HCT116 (cell line): ENCODE data around the gene SUSD4. TPM values are rescaled to one million over a fixed set of nuclear protein-coding genes. Genes with fewer than 3 reads are reported as not detected.

Source experiments
- ATAC-seq: fragments of 200-7000 bp; cut with Tn5 transposase; 2 replicates; pipeline ENCODE4 v1.9.1; 2020; ENCODE audit warnings: mild to moderate bottlenecking, moderate library complexity
- BruUV-seq: library from RNA; stranded (reverse); fragments of 400-500 nt; replicated peaks from 2 replicates; lab custom pipeline; 2021; lab: Mats Ljungman, UMichigan
- CTCF ChIA-PET: fragments of 300-600 bp; sonication (Branson Sonifier 250); formaldehyde crosslinking; loops from one replicate; lab custom pipeline; 2021; ENCODE audit warnings: antibody characterized with exemption; lab: Charles Lee
- POLR2A ChIA-PET: fragments of 300-600, 350-600 bp; sonication (Branson Sonifier 250); formaldehyde crosslinking; loops from one replicate; lab custom pipeline; 2021; ENCODE audit warnings: antibody characterized with exemption; lab: Charles Lee
- RAD21 ChIA-PET, 2 experiments: fragments of 300-600 bp; sonication (Branson Sonifier 250); formaldehyde crosslinking; loops; one replicate each; lab custom pipeline; 2023; ENCODE audit warnings: low total read pairs in 2 of 2; ENCODE audit not compliant: uncharacterized antibody in 2 of 2, unreplicated experiment in 2 of 2, low non-redundant PET in 1 of 2; lab: Charles Lee
- DNase-seq: peaks from one replicate; pipeline ENCODE4 v3.0.0-alpha.2; 2010; ENCODE audit warnings: low read depth, low spot score
- H2AFZ ChIP-seq: fragments of 200-600 bp; shearing (Covaris generic), sonication (generic); 2 replicates; pipeline ENCODE4 v1.6.1; 2017; ENCODE audit warnings: low read depth, mixed run types, mixed read lengths, antibody characterized with exemption, low read length; ENCODE audit not compliant: poor library complexity, severe bottlenecking
- H3K27ac ChIP-seq: 2 replicates; pipeline ENCODE4 v1.5.1; 2012; ENCODE audit warnings: low read depth, low read length
- H3K27me3 ChIP-seq: fragments of 200-600 bp; sonication (generic); 2 replicates; pipeline ENCODE4 v1.6.1; 2016; ENCODE audit warnings: mixed run types, low read length, mixed read lengths; ENCODE audit not compliant: insufficient read depth
- H3K36me3 ChIP-seq, 2 experiments: fragments of 200-500 bp in 1 of 2; fragments of 200-600 bp in 1 of 2; sonication (Bioruptor generic) in 1 of 2; sonication (generic) in 1 of 2; 2 replicates each; pipeline versions ENCODE4 v1.5.1 to v1.6.1; 2014 to 2016; ENCODE audit warnings: low read length in 2 of 2, inconsistent platforms in 1 of 2, mixed read lengths in 1 of 2, mixed run types in 1 of 2; ENCODE audit not compliant: insufficient read depth in 2 of 2, control insufficient read depth in 1 of 2
- H3K4me1 ChIP-seq, 2 experiments: fragments of 200-600 bp in 1 of 2; sonication (generic) in 1 of 2; 2 replicates each; pipeline versions ENCODE4 v1.5.1 to v1.6.1; 2012 to 2017; ENCODE audit warnings: low read length in 2 of 2, inconsistent platforms in 1 of 2, mild to moderate bottlenecking in 1 of 2, mixed read lengths in 1 of 2, mixed run types in 1 of 2, moderate library complexity in 1 of 2; ENCODE audit not compliant: insufficient read depth in 2 of 2, control insufficient read depth in 1 of 2
- H3K4me2 ChIP-seq: fragments of 200-600 bp; sonication (generic); 2 replicates; pipeline ENCODE4 v1.6.1; 2017; ENCODE audit warnings: mixed run types, low read length, mixed read lengths
- H3K4me3 ChIP-seq, 2 experiments: fragments of 200-600 bp in 1 of 2; sonication (generic) in 1 of 2; replicated peaks in 1 of 2; 2 replicates each; pipeline ENCODE4 v1.5.1; 2011 to 2016; ENCODE audit warnings: low read length in 2 of 2, control low read depth in 1 of 2, low read depth in 1 of 2, mild to moderate bottlenecking in 1 of 2, mixed read lengths in 1 of 2, mixed run types in 1 of 2
- H3K79me2 ChIP-seq: fragments of 200-600 bp; sonication (generic); 2 replicates; pipeline ENCODE4 v1.6.1; 2017; ENCODE audit warnings: mild to moderate bottlenecking, mixed run types, low read length, moderate library complexity, mixed read lengths; ENCODE audit not compliant: insufficient read depth
- H3K9ac ChIP-seq: fragments of 200-600 bp; sonication (generic); 2 replicates; pipeline ENCODE4 v1.6.1; 2016; ENCODE audit warnings: low read length, mixed read lengths
- H3K9me2 ChIP-seq: fragments of 200-600 bp; sonication (generic), shearing (Covaris generic); 2 replicates; pipeline ENCODE4 v1.6.1; 2017; ENCODE audit warnings: mixed run types, mild to moderate bottlenecking, moderate library complexity; ENCODE audit not compliant: insufficient read depth
- H3K9me3 ChIP-seq, 2 experiments: fragments of 200-500 bp in 1 of 2; fragments of 200-600 bp in 1 of 2; sonication (Bioruptor generic) in 1 of 2; sonication (generic) in 1 of 2; 2 replicates each; pipeline ENCODE4 v1.6.1; 2014 to 2017; ENCODE audit warnings: low read length in 2 of 2, mixed read lengths in 2 of 2, inconsistent platforms in 1 of 2, low read depth in 1 of 2, mild to moderate bottlenecking in 1 of 2, mixed run types in 1 of 2, moderate library complexity in 1 of 2; ENCODE audit not compliant: control insufficient read depth in 1 of 2, insufficient read depth in 1 of 2
- H4K20me1 ChIP-seq: fragments of 200-600 bp; sonication (generic), shearing (Covaris generic); 2 replicates; pipeline ENCODE4 v1.6.1; 2017; ENCODE audit warnings: mixed run types, mild to moderate bottlenecking, moderate library complexity; ENCODE audit not compliant: insufficient read depth
- CTCF ChIP-seq, 3 experiments: fragments of 200-600 bp in 1 of 3; sonication (generic) in 1 of 3; IDR thresholded peaks in 2 of 3; conservative IDR thresholded peaks in 1 of 3; 2 replicates each; pipeline ENCODE4 v1.5.1; 2012 to 2017; ENCODE audit warnings: low read depth in 2 of 3, low read length in 2 of 3, antibody characterized with exemption in 1 of 3, borderline replicate concordance in 1 of 3, control low read depth in 1 of 3, mild to moderate bottlenecking in 1 of 3, mixed read lengths in 1 of 3, mixed run types in 1 of 3, moderate library complexity in 1 of 3; ENCODE audit not compliant: insufficient read depth in 1 of 3
- EGR1 ChIP-seq: IDR thresholded peaks from 2 replicates; pipeline ENCODE4 v1.6.1; 2012; ENCODE audit warnings: low read depth
- EZH2 ChIP-seq: fragments of 200-600 bp; sonication (generic); IDR thresholded peaks from 2 replicates; pipeline ENCODE4 v1.6.1; 2017; ENCODE audit warnings: antibody characterized with exemption, mixed run types
- EZH2phosphoT487 ChIP-seq: fragments of 200-600 bp; IDR thresholded peaks from 2 replicates; pipeline ENCODE4 v1.6.1; 2018; ENCODE audit warnings: antibody characterized with exemption, borderline replicate concordance
- FOSL1 ChIP-seq: IDR thresholded peaks from 2 replicates; pipeline ENCODE4 v1.6.1; 2012; ENCODE audit warnings: low read depth
- POLR2A ChIP-seq: IDR thresholded peaks from 2 replicates; pipeline ENCODE4 v1.7.0; 2011; ENCODE audit warnings: borderline replicate concordance; ENCODE audit not compliant: insufficient read depth, insufficient read length; ENCODE audit errors: extremely low read depth
- POLR2AphosphoS5 ChIP-seq: IDR thresholded peaks from 2 replicates; pipeline ENCODE4 v1.6.1; 2011; ENCODE audit warnings: mild to moderate bottlenecking, low read depth, low read length, moderate library complexity
- REST ChIP-seq: IDR thresholded peaks from 2 replicates; pipeline ENCODE4 v1.6.1; 2012; ENCODE audit warnings: low read depth
- SIN3A ChIP-seq: IDR thresholded peaks from 2 replicates; pipeline ENCODE4 v1.6.1; 2012; ENCODE audit warnings: low read depth
- SP1 ChIP-seq: IDR thresholded peaks from 2 replicates; pipeline ENCODE4 v1.6.1; 2012; ENCODE audit warnings: low read depth
- TCF7L2 ChIP-seq: IDR thresholded peaks from 2 replicates; pipeline ENCODE4 v1.7.0; 2011; ENCODE audit warnings: borderline replicate concordance, inconsistent platforms; ENCODE audit not compliant: insufficient read depth, insufficient read length; ENCODE audit errors: extremely low read depth
- YY1 ChIP-seq: IDR thresholded peaks from 2 replicates; pipeline ENCODE4 v1.6.1; 2011; ENCODE audit warnings: low read length, low read depth, moderate library complexity, mild to moderate bottlenecking; ENCODE audit not compliant: insufficient replicate concordance; ENCODE audit errors: extremely low read depth
- intact Hi-C: fragments of 100-400 bp; cut with micrococcal nuclease; formaldehyde crosslinking; loops from 2 replicates; pipeline ENCODE4 v1.10.0; 2022
- total RNA-seq: library from RNA; stranded (reverse); gene quantifications from one replicate; pipeline ENCODE4 v1.2.1, GENCODE V29; 2021; ENCODE audit not compliant: unreplicated experiment
- TF ChIP-seq, protein P1 (sequence below): IDR thresholded peaks from 2 replicates; pipeline ENCODE4 v1.6.1; 2012
- TF ChIP-seq, protein P2 (sequence below): IDR thresholded peaks from 2 replicates; pipeline ENCODE4 v1.6.1; 2011; ENCODE audit warnings: mild to moderate bottlenecking, low read length, moderate library complexity; ENCODE audit not compliant: insufficient replicate concordance; ENCODE audit errors: extremely low read depth
- TF ChIP-seq, protein P3 (sequence below): IDR thresholded peaks from 2 replicates; pipeline ENCODE4 v1.6.1; 2012

Gene SUSD4
- total RNA-seq, 1 experiment from 2014 or later, result 0.59 TPM

- ATAC-seq (no peak), DNase-seq (no peak)
- Histone ChIP-seq H3K4me2 (no peak overlapping the region), H3K79me2 (no peaks in the 10 kb centered on the region), H3K9ac (no peak overlapping the region), H3K9me2 (no peaks in the 10 kb centered on the region), H4K20me1 (no peaks in the 10 kb centered on the region), H3K9me3 (no peaks in the 10 kb centered on the region), H3K4me3 (no peak overlapping the region), H2AFZ (no peak overlapping the region), H3K27ac (no peak overlapping the region), H3K27me3 (no peaks in the 10 kb centered on the region), H3K4me1 (no peaks in the 10 kb centered on the region), H3K36me3 (no peaks in the 10 kb centered on the region)
- BruUV-seq, result no TSS peak
- CTCF ChIA-PET, result no interaction called here
- intact Hi-C loops, result no loop called here
- RAD21 ChIA-PET, result no interaction called here
- TF ChIP-seq EZH2phosphoT487 (no peak), CTCF (IDR thresholded peaks at IDR 0.05 in 2 of 3, conservative IDR thresholded peaks at IDR 0.05 in 1 of 3; ENCODE audit: borderline replicate concordance in 1 of 3, insufficient read depth in 1 of 3, low read depth in 2 of 3, low read length in 2 of 3) (no peak), REST (no peak), EZH2 (no peak), POLR2AphosphoS5 (no peak), FOSL1 (no peak), POLR2A (no peak), YY1 (no peak), SP1 (no peak), TCF7L2 (no peak), EGR1 (no peak), SIN3A (no peak)
- TF ChIP-seq, protein P1, sequence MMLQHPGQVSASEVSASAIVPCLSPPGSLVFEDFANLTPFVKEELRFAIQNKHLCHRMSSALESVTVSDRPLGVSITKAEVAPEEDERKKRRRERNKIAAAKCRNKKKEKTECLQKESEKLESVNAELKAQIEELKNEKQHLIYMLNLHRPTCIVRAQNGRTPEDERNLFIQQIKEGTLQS, result no peak
- TF ChIP-seq, protein P2, sequence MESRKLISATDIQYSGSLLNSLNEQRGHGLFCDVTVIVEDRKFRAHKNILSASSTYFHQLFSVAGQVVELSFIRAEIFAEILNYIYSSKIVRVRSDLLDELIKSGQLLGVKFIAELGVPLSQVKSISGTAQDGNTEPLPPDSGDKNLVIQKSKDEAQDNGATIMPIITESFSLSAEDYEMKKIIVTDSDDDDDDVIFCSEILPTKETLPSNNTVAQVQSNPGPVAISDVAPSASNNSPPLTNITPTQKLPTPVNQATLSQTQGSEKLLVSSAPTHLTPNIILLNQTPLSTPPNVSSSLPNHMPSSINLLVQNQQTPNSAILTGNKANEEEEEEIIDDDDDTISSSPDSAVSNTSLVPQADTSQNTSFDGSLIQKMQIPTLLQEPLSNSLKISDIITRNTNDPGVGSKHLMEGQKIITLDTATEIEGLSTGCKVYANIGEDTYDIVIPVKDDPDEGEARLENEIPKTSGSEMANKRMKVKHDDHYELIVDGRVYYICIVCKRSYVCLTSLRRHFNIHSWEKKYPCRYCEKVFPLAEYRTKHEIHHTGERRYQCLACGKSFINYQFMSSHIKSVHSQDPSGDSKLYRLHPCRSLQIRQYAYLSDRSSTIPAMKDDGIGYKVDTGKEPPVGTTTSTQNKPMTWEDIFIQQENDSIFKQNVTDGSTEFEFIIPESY, result no peak
- TF ChIP-seq, protein P3, sequence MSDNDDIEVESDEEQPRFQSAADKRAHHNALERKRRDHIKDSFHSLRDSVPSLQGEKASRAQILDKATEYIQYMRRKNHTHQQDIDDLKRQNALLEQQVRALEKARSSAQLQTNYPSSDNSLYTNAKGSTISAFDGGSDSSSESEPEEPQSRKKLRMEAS, result no peak
- POLR2A ChIA-PET, result no interaction called here
Measured at GRCh38 chr1:223222377-223222776, 141.6 kb downstream of the SUSD4 start.
